H9 (cell line): ENCODE results near the gene TMEM272. TPM values are rescaled to one million over a fixed set of nuclear protein-coding genes. Genes with fewer than 3 reads are reported as not detected.

Source experiments
- DNase-seq: peaks from one replicate; pipeline ENCODE4 v3.0.0-alpha.2; 2017
- H2AFZ ChIP-seq: one replicate; pipeline ENCODE4 v1.6.1; 2013; ENCODE audit warnings: mild to moderate bottlenecking, low read length, control low read depth, moderate library complexity
- H2AK5ac ChIP-seq: 2 replicates; pipeline ENCODE4 v1.6.1; 2013; ENCODE audit warnings: low read length, control low read depth, mixed read lengths; ENCODE audit not compliant: insufficient read length
- H2BK120ac ChIP-seq: one replicate; pipeline ENCODE4 v1.6.1; 2013; ENCODE audit warnings: low read depth, mild to moderate bottlenecking, low read length, control low read depth, inconsistent platforms; ENCODE audit not compliant: poor library complexity, severe bottlenecking
- H2BK12ac ChIP-seq: 2 replicates; pipeline ENCODE4 v1.6.1; 2013; ENCODE audit warnings: low read length, control low read depth, mixed read lengths, low read depth; ENCODE audit not compliant: insufficient read length
- H2BK15ac ChIP-seq: 2 replicates; pipeline ENCODE4 v1.6.1; 2013; ENCODE audit warnings: low read depth, low read length, control low read depth
- H2BK20ac ChIP-seq: one replicate; pipeline ENCODE4 v1.6.1; 2013; ENCODE audit warnings: low read depth, mild to moderate bottlenecking, low read length, control low read depth, inconsistent platforms; ENCODE audit not compliant: poor library complexity, severe bottlenecking
- H2BK5ac ChIP-seq: 2 replicates; pipeline ENCODE4 v1.6.1; 2013; ENCODE audit warnings: low read length, control low read depth, mixed read lengths; ENCODE audit not compliant: insufficient read length
- H3K14ac ChIP-seq: 2 replicates; pipeline ENCODE4 v1.6.1; 2013; ENCODE audit warnings: low read length, control low read depth; ENCODE audit not compliant: insufficient read depth
- H3K18ac ChIP-seq: 2 replicates; pipeline ENCODE4 v1.6.1; 2013; ENCODE audit warnings: low read depth, mild to moderate bottlenecking, mixed read lengths, low read length, control low read depth; ENCODE audit not compliant: insufficient read length
- H3K23ac ChIP-seq: 2 replicates; pipeline ENCODE4 v1.6.1; 2013; ENCODE audit warnings: low read length, control low read depth, mixed read lengths, low read depth; ENCODE audit not compliant: insufficient read length
- H3K23me2 ChIP-seq: 2 replicates; pipeline ENCODE4 v1.6.1; 2013; ENCODE audit warnings: low read depth, mild to moderate bottlenecking, mixed read lengths, low read length, control low read depth; ENCODE audit not compliant: insufficient read length, poor library complexity, severe bottlenecking
- H3K27ac ChIP-seq: 2 replicates; pipeline ENCODE4 v1.5.1; 2013; ENCODE audit warnings: low read length, control low read depth, mixed read lengths, low read depth; ENCODE audit not compliant: insufficient read length
- H3K27me3 ChIP-seq: 2 replicates; pipeline ENCODE4 v1.6.1; 2013; ENCODE audit warnings: low read length, control low read depth, inconsistent platforms; ENCODE audit not compliant: insufficient read depth
- H3K4ac ChIP-seq: 2 replicates; pipeline ENCODE4 v1.6.1; 2013; ENCODE audit warnings: low read depth, mild to moderate bottlenecking, control low read depth, inconsistent platforms, low read length, moderate library complexity
- H3K4me1 ChIP-seq: 2 replicates; pipeline ENCODE4 v1.6.1; 2013; ENCODE audit warnings: low read length, control low read depth, inconsistent platforms; ENCODE audit not compliant: insufficient read depth
- H3K4me2 ChIP-seq: 2 replicates; pipeline ENCODE4 v1.6.1; 2013; ENCODE audit warnings: low read length, control low read depth, mixed read lengths; ENCODE audit not compliant: insufficient read length, insufficient read depth
- H3K56ac ChIP-seq: 2 replicates; pipeline ENCODE4 v1.6.1; 2013; ENCODE audit warnings: low read depth, mild to moderate bottlenecking, mixed read lengths, low read length, control low read depth; ENCODE audit not compliant: insufficient read length
- H3K79me1 ChIP-seq: 2 replicates; pipeline ENCODE4 v1.6.1; 2013; ENCODE audit warnings: low read depth, mild to moderate bottlenecking, moderate library complexity, low read length, control low read depth, inconsistent platforms; ENCODE audit not compliant: insufficient read depth, poor library complexity, severe bottlenecking
- H3K79me2 ChIP-seq: 2 replicates; pipeline ENCODE4 v1.6.1; 2013; ENCODE audit warnings: low read length, control low read depth, inconsistent platforms; ENCODE audit not compliant: insufficient read depth
- H3K9ac ChIP-seq: 2 replicates; pipeline ENCODE4 v1.6.1; 2013; ENCODE audit warnings: low read length, control low read depth, mixed read lengths; ENCODE audit not compliant: insufficient read length; ENCODE audit errors: extremely low read depth
- H3K9me3 ChIP-seq: one replicate; pipeline ENCODE4 v1.6.1; 2013; ENCODE audit warnings: low read depth, low read length, inconsistent platforms; ENCODE audit not compliant: control insufficient read depth
- H3T11ph ChIP-seq: one replicate; pipeline ENCODE4 v1.6.1; 2013; ENCODE audit warnings: mild to moderate bottlenecking, low read length, control low read depth, inconsistent platforms
- H4K20me1 ChIP-seq: one replicate; pipeline ENCODE4 v1.6.1; 2013; ENCODE audit not compliant: control insufficient read depth, insufficient read length, insufficient read depth
- H4K5ac ChIP-seq: 2 replicates; pipeline ENCODE4 v1.6.1; 2013; ENCODE audit warnings: low read depth, mild to moderate bottlenecking, mixed read lengths, low read length, control low read depth; ENCODE audit not compliant: insufficient read length
- H4K8ac ChIP-seq: replicated peaks from 2 replicates; pipeline ENCODE4 v1.6.1; 2013; ENCODE audit warnings: low read length, control low read depth, mixed read lengths, low read depth; ENCODE audit not compliant: insufficient read length
- H4K91ac ChIP-seq: 2 replicates; pipeline ENCODE4 v1.6.1; 2013; ENCODE audit warnings: low read depth, mild to moderate bottlenecking, moderate library complexity, mixed read lengths, low read length, control low read depth; ENCODE audit not compliant: insufficient read length
- H3K27ac Mint-ChIP-seq, 3 experiments: 2 replicates in 2 of 3; 3 replicates in 1 of 3; pipeline ENCODE4 v1.8.0; 2020 to 2021; ENCODE audit warnings: mixed read lengths in 3 of 3, mild to moderate bottlenecking in 1 of 3, moderate library complexity in 1 of 3
- H3K27me3 Mint-ChIP-seq: 2 replicates; pipeline ENCODE4 v1.8.0; 2021; ENCODE audit warnings: low read depth, mild to moderate bottlenecking, moderate library complexity, mixed read lengths
- H3K36me3 Mint-ChIP-seq, 3 experiments: 2 replicates in 2 of 3; 3 replicates in 1 of 3; pipeline ENCODE4 v1.8.0; 2020 to 2021; ENCODE audit warnings: low read depth in 3 of 3, mixed read lengths in 3 of 3; ENCODE audit not compliant: insufficient read depth in 1 of 3
- H3K4me1 Mint-ChIP-seq, 2 experiments: 2 replicates each; pipeline ENCODE4 v1.8.0; 2020; ENCODE audit warnings: mixed read lengths in 2 of 2
- H3K4me3 Mint-ChIP-seq, 2 experiments: 2 replicates in 1 of 2; 3 replicates in 1 of 2; pipeline ENCODE4 v1.8.0; 2020 to 2021; ENCODE audit warnings: mild to moderate bottlenecking in 2 of 2, mixed read lengths in 2 of 2, moderate library complexity in 1 of 2
- H3K9me3 Mint-ChIP-seq, 2 experiments: 2 replicates in 1 of 2; 3 replicates in 1 of 2; pipeline ENCODE4 v1.8.0; 2020; ENCODE audit warnings: mild to moderate bottlenecking in 2 of 2, mixed read lengths in 2 of 2, moderate library complexity in 1 of 2
- CTCF ChIP-seq: fragments of 200-600 bp; sonication (generic); conservative IDR thresholded peaks from 3 replicates; pipeline ENCODE4 v1.8.0; 2021; ENCODE audit warnings: antibody characterized with exemption, mild to moderate bottlenecking
- WGBS: extraction: QIAGEN DNeasy Blood & Tissue Kit; methylation state at CpG from one replicate; pipeline ENCODE4 v1.1.7; 2013; ENCODE audit warnings: missing lambda C conversion rate, low lambda C conversion rate, mixed read lengths; ENCODE audit not compliant: insufficient read length; ENCODE audit errors: extremely low coverage; 5-methylcytosine and 5-hydroxymethylcytosine counted together
- total RNA-seq: library from RNA; stranded (reverse); gene quantifications from 2 replicates; pipeline ENCODE4 v1.2.1, GENCODE V29; 2021

The TMEM272 gene
- total RNA-seq, 1 experiment from 2014 or later: not detected

DNA sequence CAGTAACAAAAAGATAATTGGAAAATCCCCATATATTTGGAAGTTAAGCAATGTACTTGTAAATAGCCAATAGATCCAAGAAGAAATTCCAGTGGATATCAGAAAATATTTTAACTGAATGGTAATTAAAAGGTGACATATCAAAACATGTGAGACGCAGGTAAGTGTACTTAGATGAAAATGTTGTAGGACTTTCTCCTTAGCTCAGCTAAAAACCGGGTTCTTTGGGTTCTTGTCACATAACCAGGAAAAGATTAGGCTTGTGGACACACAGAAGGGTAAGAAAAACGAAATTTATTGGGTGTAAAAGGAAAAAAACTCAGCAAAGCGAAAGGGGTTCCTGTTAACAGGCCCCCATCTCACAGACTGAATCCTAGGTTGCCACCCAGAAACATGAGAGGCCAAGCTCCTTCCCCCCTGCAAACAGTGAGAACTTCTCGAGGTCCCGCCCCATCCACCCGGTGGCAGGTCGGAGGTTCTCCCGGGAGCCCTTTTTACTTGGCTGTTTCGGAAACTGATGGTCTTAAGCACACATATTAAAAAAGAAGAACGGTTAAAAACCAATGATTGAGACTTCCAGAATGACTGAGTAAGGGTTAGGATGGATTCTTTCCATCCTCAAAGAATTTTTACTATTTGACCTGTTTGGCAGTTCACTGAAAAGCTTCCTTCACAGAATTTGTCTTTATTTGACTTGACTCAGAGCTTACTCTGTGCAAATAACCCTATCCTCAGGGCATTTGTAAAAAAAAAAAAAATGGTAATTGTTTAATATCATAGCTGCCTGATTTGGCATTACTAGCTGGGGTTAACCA, 13.7 kb upstream of the TMEM272 start:
- Histone ChIP-seq H3K23me2 (no peaks in the 10 kb centered on the region), H2AFZ (no peak overlapping the region), H3K79me2 (no peaks in the 10 kb centered on the region), H3K9me3 (no peaks in the 10 kb centered on the region), H3K27me3 (no peaks in the 10 kb centered on the region), H3T11ph (no peak overlapping the region), H2AK5ac (no peak overlapping the region), H3K79me1 (no peaks in the 10 kb centered on the region), H4K5ac (no peak overlapping the region), H3K4me2 (no peak overlapping the region), H3K56ac (no peak overlapping the region), H2BK20ac (no peak overlapping the region), H3K14ac (no peak overlapping the region), H2BK120ac (no peak overlapping the region), H3K4ac (no peak overlapping the region), H2BK15ac (no peak overlapping the region), H3K23ac (no peak overlapping the region), H3K4me1 (no peaks in the 10 kb centered on the region), H2BK12ac (no peak overlapping the region), H2BK5ac (no peak overlapping the region), H3K18ac (no peak overlapping the region), H3K9ac (no peak overlapping the region), H4K20me1 (no peaks in the 10 kb centered on the region), H3K27ac (no peak overlapping the region), H4K8ac (no peak overlapping the region), H4K91ac (no peak overlapping the region)
- no peaks in the 10 kb centered on the region for H3K9me3 Mint-ChIP-seq
- TF ChIP-seq CTCF: no peak
- H3K36me3 Mint-ChIP-seq: no peaks in the 10 kb centered on the region
- H3K4me3 Mint-ChIP-seq: no peak overlapping the region
- H3K27me3 Mint-ChIP-seq: peaks cover 7% of the 10 kb centered on the region; the same call in 1 of the 2 replicates
- no CpG with 5 or more reads among the region's 11 CpGs for WGBS
- no peak overlapping the region for H3K27ac Mint-ChIP-seq
- no peak for DNase-seq
- H3K4me1 Mint-ChIP-seq: peaks cover 7 to 11% of the 10 kb centered on the region in 2 experiments
